Frontal cortex (tissue), 4 donors: ENCODE measurements around the gene LILRB4. TPM values are rescaled to one million over a fixed set of nuclear protein-coding genes. Genes with fewer than 3 reads are reported as not detected.
"Not testable (repeated sequence)": the region's sequence is repeated elsewhere in the genome, so short reads cannot be mapped to it uniquely, and the experiment has no call there.

Experiments used
- DNase-seq, 2 donors: peaks; one replicate each; pipeline ENCODE4 v3.0.0; 2012; ENCODE audit warnings: low spot score in 2 of 2
- FAIRE-seq: peaks from 2 replicates; lab custom pipeline; 2012; peaks lifted over from hg19 to GRCh38; lab: Jason Lieb, UNC
- total RNA-seq: library from RNA; depleted of rRNA; stranded (reverse); fragments of >200 nt; gene quantifications from one replicate; pipeline ENCODE4 v1.2.3, GENCODE V29; 2014
- donor health status: control.
- donor health status: control.
- donor health status: control.

The LILRB4 gene
- total RNA-seq, 1 donor from 2014 or later = 0.82 TPM

DNA sequence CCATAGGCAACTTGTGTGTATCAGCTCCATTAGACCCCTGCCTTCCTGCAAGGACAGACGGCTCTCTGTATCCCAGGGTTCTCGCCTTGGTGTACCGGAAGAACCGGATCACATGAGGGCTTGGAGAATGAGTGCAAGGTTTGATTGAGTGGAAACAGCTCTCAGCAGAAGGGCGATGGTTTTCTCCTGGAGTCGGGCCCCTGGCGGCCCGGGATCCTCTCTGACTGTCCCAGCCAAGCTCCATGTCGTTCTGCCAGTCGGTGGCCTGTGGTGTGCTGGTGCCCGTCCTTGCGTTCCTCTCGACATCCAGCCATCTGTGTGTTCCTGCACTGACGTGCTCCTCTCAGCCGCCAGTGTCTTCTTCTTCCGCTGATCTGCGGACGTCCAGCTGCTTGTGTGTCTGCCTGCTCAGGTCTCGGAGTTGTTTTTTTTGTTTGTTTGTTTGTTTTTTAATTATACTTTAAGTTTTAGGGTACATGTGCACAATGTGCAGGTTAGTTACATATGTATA lies 16.4 kb upstream of the LILRB4 start:
- no peak for DNase-seq
- FAIRE-seq = no peak

DNA sequence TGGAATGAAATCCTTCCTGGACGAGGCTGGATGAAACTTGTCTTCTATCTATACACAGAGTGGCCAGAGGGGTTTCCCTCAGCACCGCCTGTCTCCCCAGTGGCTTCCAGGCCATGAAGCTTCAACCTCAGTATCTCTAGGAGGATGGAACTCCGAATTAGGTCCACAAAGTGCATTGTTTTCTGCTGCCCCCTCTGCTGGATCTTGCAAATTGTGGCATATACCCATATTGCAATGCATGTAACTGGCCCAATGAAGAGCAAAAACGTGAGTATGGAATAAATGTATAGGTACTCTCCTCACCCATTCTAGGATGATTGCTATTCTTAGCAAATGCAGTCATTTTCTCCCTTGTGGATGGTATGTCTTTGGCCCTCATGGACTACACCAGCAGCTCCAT lies 14.7 kb upstream of the LILRB4 start:
- FAIRE-seq (no peak), DNase-seq (no peak)

DNA sequence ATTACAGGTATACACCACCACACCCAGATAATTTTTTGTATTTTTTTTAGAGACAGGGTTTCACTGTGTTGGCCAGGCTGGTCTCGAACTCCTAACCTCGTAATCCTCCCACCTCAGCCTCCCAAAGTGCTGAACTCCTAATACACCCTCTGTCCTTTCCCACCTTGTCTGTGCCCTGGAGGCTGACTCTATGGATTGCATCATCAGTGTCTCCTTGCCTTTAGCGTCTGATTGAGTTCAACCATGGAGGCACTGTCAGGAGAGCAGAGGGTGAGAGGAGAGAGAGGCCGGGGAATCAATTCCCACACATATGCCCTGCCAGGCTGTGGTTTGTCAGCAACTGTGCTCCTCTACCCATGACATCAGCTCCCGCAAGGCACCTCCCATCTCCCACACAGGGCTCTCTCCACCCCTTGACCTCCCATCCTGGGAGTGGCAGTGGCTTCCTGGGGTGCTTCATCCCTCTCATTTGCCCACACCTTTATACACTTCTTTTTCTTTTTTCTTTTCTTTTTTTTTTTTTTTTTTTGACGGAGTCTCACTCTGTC lies 12.6 kb upstream of the LILRB4 start:
- no peak for FAIRE-seq
- DNase-seq = no peak

DNA sequence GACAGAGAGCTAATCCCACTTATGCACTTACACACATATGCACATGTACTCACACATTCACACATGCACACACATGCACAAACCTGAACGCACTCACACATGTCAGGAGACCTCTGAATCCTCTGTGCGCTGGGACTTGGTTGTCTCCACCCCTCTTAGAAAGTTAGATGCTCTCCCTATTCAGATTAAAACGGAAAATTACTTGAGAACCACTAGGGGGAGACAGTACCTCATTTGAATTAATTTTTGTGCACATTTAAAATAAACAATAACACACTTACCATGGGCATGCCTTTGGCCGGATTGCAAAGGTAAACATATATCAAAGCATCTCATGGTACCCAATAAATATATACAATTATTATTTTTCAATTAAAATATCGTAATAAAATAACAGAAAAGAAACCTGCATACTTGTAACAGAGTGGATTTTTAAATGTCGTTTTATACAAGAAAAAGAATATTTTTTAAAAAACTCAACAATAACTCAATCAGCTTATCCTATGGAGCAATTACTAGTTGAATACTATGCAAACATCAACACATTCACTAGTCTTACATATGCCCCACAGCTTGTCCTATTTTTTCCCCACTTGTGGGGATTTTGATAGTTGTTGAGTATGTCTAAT lies 9.5 kb upstream of the LILRB4 start:
- DNase-seq (peak in 1 of 2 donors; percentile 31), FAIRE-seq (no peak)

DNA sequence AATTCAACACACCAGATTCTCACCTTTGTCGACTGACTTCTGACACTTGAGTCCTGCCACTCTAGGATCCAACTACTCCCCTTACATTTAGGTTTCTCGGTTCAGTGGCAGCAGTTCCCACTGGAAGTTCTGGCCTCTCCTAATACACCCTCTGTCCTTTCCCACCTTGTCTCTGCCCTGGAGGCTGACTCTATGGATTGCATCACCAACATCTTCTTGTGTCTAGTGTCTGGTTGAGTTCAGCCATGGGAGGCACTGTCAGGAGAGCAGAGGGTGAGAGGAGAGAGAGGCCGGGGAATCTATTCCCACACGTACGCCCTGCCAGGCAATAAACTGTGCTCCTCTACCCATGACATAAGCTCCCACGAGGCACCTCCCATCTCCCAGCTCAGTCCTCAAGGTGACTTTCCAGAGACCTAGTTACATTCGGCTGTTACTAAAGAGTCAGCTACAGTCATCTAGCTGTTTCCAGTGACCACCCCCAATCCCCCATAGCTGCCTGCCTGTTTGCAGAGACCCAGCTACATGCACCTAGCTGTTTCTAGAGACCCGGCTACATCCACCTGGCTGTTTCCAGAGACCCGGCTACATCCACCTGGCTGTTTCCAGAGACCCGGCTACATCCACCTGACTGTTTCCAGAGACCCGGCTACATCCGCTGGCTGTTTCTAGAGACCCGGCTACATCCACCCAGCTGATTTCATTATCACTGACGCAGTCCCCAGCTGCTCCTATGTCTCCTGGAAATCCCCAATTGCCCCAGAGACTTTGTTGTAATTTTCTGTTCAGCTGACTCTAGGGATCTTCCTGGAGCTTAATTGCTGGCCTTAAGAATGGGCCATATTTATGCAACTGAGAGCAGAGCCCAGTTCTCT lies 8.1 kb upstream of the LILRB4 start:
- FAIRE-seq = no peak

DNA sequence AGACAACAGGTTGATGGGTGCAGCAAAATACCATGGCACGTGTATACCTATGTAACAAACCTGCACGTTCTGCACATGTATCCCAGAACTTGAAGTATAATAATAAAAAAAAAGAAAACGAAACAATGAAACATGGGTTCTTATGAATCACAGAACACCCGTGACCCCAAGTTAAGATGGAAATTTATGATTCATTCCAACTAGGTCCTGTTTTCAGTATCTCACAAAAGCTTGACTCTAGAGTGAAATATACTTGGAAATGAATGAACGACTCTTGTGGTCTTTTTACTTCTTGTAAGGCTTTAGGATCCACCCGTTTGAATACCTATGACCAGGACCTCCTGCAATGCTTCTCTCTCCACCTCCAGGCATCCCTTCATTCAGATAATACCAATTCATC lies 3.5 kb upstream of the LILRB4 start:
- FAIRE-seq = no peak
- no peak for DNase-seq

More for the DNA sequence above, 8.1 kb upstream of the LILRB4 start:
- DNase-seq = no peak

DNA sequence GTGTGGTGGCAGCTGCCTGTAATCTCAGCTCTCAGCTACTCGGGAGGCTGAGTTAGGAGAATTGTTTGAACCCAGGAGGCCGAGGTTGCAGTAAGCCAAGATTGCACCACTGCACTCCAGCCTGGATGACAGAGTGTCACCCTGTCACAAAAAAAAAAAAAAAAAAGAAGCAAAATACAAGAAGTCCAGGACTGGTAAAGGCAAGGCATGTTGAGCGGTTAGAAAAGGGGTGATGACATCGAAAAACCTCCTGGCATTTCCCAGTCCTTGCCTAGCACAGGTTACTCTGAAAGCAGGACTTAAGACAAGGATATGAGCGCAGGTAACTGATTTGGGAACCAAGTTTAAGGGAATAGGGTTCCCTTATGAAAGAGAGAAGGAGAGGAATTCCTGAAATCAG lies 2.5 kb upstream of the LILRB4 start:
- FAIRE-seq (no peak), DNase-seq (no peak)

DNA sequence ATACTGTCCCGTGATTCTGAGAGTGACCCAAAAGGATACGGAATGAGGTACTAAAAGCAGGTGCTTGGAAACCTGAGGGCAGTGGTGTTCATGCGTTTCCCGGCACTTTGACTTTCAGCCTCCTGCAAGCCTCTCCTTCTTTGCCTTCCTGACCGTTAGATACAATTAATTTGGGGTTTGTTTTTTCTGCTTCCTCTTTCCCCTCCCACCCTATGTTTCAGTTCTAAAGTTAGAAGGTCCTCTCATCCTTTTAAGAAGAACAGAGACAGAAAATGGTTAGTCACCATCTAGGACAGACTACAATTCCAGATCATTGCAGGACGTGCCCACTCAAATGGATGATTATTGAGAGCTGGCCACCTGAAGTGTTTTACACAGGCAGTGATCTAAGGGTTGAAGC lies 1.8 kb upstream of the LILRB4 start:
- FAIRE-seq (no peak), DNase-seq (no peak)

DNA sequence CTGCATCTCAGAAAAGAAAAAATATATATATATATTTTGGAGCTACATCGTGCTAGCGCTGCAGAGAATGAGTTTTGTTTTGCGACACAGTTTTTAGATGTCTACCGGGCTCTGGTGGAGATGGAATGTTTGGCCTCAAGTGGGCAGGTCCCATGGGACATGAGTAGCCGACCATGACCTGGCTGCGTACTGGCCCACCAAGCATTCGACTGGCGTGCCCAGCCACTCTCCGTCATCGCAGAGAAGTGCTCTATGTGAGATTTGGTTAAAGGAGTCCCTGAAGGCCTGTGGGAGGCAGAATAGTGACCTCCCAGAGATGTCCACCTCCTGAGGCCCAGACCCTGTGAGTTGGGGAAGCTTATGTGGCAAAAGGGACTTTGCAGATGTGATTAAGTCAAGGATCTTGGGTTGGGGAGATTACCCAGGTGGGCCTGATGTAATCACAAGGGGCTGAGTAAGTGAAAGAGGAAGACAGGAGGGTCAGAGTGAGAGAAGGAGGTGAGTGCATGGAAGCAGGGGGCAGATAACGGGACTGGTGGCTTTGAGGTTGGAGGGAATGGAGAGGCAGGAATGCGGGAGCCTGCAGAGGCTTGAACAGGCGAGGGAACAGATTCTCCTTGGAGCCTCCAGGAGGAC lies 821 bp upstream of the LILRB4 start:
- FAIRE-seq = no peak

DNA sequence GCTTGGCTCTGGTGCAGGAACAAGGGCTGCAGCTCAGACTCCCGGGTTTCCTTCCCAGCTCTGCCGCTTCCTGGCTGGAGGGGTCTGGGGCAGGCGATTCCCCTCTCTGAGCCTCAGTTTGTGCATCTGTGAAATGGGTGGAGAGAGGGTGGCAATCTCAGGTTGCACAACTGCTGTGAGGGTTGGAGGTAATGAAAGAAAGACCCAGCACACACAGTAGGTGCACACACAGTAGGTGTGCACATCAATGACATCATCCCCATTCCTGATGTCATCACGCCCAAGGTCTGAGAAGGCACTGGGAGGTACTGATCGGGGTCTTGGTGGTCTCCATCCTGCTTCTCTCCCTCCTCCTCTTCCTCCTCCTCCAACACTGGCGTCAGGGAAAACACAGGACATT lies 2.7 kb downstream of the LILRB4 start:
- DNase-seq (no peak), FAIRE-seq (no peak)

More for the DNA sequence above, 821 bp upstream of the LILRB4 start:
- DNase-seq = no peak

DNA sequence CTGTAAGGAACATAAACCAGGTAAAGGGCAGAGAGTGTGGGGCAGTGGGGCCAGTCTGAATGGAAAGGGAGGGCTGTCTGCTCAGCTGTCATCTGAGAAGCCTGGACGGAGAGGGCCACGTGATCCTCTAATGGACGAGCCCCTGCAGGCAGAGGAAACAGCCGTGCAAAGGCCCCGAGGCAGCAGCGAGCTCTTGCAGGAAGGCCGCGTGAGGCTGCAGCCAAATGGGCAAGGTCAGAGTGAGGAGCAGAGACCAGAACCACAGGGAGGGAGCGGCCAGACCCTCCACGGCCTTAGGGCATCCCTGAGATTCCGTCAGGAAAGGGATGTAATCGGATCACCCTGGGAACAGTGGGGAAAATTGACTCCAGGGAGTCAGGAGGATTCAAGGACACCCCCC lies 4.4 kb downstream of the LILRB4 start:
- no peak for FAIRE-seq
- DNase-seq = no peak

DNA sequence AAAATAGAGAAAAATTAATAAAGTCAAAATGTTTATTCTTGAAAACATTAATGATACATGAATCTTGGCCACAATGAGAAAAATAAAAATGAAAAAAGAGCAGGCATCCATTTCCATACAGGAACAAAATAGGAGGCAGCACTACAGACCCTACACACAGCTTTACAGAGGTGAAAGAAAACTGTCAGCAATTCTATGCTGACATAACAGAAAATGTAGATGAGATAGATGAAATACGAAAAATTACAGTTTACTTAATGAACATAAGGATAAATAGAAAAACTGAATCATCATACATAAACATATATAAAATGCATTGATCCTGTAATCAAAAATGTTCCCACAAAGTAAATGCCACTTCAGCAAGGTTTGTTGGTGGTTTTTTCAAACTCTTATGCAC lies 5.6 kb downstream of the LILRB4 start:
- FAIRE-seq (no peak), DNase-seq (no peak)

DNA sequence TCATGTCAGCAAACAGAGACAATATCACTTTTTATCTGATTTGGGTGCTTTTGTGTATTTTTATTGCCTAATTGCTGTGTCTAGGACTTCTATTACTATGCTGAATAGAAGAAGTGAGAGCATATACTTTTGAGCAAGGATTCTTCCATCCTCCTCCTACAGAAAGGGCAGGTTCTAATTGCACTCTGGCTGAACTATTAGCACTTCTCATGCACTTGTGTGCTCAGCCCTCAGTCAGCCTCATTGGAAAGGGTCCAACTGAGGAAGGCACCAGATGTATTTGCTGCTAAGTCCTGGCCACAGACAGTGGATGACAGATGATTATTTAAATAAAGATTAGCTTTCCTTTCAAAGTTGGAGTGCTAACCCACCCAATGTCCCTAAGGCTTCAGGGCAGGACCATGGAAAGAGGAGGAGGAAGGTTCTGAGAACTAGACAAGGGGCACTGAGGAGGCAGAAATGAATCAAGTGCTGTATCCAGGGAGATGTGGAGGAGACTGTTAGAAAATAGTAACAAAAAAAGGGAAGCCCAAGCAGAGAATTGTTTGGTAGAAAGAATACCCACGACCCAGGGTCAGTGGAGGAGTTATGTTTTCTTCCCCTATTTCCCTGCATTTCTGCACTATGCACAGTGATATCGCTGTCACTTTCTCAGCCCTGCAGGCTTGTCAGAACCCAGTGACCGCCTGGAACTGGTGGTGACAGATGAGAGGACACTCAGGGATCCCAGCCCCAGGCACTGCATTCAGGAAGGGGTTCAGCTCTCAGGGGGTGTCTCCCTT lies 8.0 kb downstream of the LILRB4 start:
- DNase-seq (no peak), FAIRE-seq (no peak)

DNA sequence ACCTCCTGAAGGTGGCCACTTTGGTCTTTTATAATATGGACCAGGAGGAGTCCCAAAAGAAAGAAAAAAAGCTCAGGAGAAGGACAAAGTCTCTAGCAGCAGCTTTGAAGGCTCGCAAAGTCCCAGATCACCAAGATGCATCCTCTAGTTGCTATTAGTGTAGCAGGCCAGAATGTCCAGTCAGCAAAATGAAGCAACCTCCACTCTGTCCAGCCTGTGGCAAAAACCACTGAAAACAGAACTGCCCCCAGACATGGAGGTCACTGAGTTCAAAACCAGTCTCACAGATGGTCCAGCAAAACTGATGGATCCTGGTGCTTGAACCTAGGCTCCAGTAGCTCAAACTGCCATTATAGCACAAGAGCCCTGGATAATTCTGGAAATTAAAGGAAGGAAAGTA lies 10.4 kb downstream of the LILRB4 start:
- DNase-seq (no peak), FAIRE-seq (no peak)

DNA sequence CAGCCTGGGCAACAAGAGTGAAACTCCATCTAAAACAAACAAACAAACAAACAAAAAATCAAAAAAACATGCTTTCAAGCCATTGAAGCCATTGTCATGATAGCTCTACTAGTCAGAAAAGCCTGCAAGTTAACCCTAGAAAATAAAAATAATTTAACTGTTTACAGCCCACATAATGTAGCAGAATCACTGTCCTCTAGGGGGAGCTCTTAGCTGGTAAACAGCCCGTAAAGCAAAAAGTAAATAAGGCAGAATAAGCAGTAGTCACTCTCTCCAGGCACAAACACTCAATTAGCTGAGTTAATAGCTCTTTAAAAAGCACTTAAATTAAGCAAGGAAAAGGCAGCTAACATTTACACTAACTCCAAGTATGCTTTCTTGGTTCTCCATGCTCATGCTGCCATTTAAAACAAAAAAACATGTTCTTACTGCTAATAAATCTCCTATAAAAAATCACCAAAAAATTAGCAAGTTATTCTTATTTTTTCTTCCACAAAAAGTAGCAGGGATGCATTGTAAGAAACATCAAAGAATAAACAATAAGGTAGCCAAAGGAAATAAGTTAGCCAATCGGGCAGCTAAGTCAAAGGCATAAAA lies 11.3 kb downstream of the LILRB4 start:
- DNase-seq (no peak), FAIRE-seq (no peak)

DNA sequence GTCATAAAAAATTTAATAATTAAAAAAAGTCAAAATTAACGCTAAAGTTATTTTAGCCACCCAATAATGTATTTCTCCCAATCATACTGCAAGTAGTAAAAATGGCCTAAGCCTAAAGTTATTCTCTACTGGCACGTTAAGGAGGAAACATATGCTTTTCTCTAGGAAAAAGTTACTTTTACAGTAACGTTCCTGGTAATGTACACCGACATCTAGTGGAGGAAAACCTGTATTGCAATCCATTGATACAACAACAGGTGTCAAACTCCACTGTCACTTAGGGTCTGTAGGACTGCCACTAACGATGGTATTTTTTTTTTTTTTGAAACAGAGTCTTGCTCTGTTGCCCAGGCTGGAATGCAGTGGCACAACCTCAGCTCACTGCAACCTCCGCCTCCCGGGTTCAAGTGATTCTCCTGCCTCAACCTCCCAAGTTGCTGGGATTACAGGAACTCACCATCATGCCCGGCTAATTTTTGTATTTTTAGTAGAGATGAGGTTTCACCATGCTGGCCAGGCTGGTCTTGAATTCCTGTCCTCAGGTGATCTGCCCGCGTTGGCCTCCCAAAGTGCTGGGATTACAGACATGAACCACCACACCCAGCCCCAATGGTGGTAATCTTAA lies 13.5 kb downstream of the LILRB4 start:
- peak; percentile 33 for FAIRE-seq
- peak; percentile 13 to 42 for DNase-seq

DNA sequence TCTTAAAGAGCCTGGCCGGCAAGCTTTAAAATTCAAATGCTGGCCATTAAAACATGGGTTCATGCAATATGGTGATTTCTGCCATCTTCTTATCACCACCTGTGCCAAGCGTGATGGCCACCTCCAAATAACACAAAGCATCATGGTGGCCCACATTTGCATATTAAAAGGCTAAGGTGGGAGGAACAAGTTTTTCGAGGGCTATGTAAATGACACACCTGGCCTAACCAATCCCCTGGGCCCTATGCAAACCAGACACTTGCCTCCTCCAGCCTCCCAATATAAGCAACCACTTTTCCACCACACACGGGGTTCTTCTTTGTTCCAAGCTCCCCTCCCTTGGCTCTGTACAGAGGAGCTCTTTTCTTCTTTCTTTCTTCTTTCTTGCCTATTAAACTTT lies 14.4 kb downstream of the LILRB4 start:
- DNase-seq (no peak), FAIRE-seq (no peak)

DNA sequence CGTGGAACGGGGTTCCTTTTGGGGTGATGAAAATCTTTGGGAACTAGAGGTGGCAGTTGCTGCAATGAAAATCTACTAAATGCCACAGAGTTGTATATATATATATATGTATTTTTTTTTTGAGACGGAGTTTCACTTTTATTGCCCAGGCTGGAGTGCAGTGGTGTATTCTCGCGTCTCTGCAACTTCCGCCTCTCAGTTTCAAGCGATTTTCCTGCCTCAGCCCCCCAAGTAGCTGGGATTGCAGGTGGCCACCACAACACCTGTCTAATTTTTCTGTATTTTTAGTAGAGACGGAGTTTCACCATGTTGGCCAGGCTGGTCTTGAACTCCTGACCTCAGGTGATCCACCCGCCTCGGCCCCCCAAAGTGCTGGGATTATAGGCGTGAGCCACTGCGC lies 18.8 kb downstream of the LILRB4 start:
- not testable (repeated sequence) for DNase-seq, FAIRE-seq

DNA sequence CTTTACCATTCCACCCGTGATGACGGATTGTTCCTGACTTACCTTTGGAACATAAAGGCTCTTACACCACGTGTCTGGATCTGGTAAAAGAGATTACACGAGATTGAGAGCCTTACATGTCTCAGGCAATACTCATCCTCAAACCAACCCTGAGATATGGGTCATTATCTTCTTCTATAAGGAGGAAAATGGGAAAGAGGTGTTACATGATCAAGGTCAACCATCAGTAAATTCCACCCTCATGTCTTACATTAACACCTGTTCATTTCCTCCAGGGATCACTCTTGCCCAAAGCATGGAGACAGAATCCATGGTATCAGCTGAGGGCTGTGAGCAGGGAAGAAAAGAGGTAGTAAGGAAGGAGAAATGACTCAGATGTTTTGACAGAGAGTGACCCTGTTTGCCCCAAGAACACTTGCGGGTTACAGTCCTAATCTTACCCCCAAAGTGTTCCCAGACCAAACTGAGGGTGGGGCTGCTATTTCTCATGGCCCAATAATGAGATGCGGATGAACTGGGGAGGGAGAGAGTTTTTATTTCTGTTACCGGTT lies 19.6 kb downstream of the LILRB4 start:
- no peak for FAIRE-seq
- no peak for DNase-seq
